ENCODE measurements around the gene CLN5.

Gene CLN5

GRCh38 chr13:76975863-76976262, 16.0 kb upstream of the CLN5 start:
- DNase-seq (ENCODE audit: insufficient read length, low spot score) (no peak), FAIRE-seq (no peak)

GRCh38 chr13:76976490-76976889, 15.4 kb upstream of the CLN5 start:
- no peak for FAIRE-seq
- no peak for TF ChIP-seq CTCF (IDR thresholded peaks at IDR 0.05; ENCODE audit: insufficient read depth, missing control alignments)
- no peak for DNase-seq (ENCODE audit: insufficient read length, low spot score)

More at GRCh38 chr13:76975863-76976262, 16.0 kb upstream of the CLN5 start:
- no peak for TF ChIP-seq CTCF (IDR thresholded peaks at IDR 0.05; ENCODE audit: insufficient read depth, missing control alignments)

- no peak for DNase-seq (ENCODE audit: insufficient read length, low spot score)
- FAIRE-seq = no peak
- no peak for TF ChIP-seq CTCF (IDR thresholded peaks at IDR 0.05; ENCODE audit: insufficient read depth, missing control alignments)
Observed at GRCh38 chr13:76976929-76977328, 15.0 kb upstream of the CLN5 start.

- DNase-seq (ENCODE audit: insufficient read length, low spot score) = peak; percentile 90
- FAIRE-seq = no peak
- TF ChIP-seq CTCF (IDR thresholded peaks at IDR 0.05; ENCODE audit: insufficient read depth, missing control alignments) = peak; percentile 86
Observed at GRCh38 chr13:76980075-76980718, 11.7 kb upstream of the CLN5 start.

- no peak for TF ChIP-seq CTCF (IDR thresholded peaks at IDR 0.05; ENCODE audit: insufficient read depth, missing control alignments)
- FAIRE-seq (no peak), DNase-seq (ENCODE audit: insufficient read length, low spot score) (no peak)
Observed at GRCh38 chr13:76982061-76982460, 9.8 kb upstream of the CLN5 start.

GRCh38 chr13:76983676-76984075, 8.2 kb upstream of the CLN5 start:
- DNase-seq (ENCODE audit: insufficient read length, low spot score) (no peak), FAIRE-seq (no peak)
- no peak for TF ChIP-seq CTCF (IDR thresholded peaks at IDR 0.05; ENCODE audit: insufficient read depth, missing control alignments)

- no peak for TF ChIP-seq CTCF (IDR thresholded peaks at IDR 0.05; ENCODE audit: insufficient read depth, missing control alignments)
- no peak for FAIRE-seq
- DNase-seq (ENCODE audit: insufficient read length, low spot score) = no peak
Observed at GRCh38 chr13:76991432-76991795, 467 bp upstream of the CLN5 start.

Data from D721Med (cell line).